Right ventricle myocardium inferior (tissue), 1 donor: ENCODE data around the gene PROSER3. TPM values are rescaled to one million over a fixed set of nuclear protein-coding genes. Genes with fewer than 3 reads are reported as not detected.

Source experiments
- total RNA-seq: library from RNA; stranded (reverse); fragmentation: NEBNext Ultra II Directional; extraction: Animal tissue kit (Norgen Biotek cat#: 25700); gene quantifications from one replicate; pipeline ENCODE4 v1.2.1, GENCODE V29; 2021
- donor health status: DM: no; HTN: yes; CAD: no; lungs with severe emphysema.

PROSER3 gene
- total RNA-seq, 1 donor from 2014 or later: 5.1 TPM

Other genes starting within 250 kb of the PROSER3 start
- 3.4 TPM for gene DMKN, start 244.5 kb upstream of the PROSER3 start, total RNA-seq
- not detected for gene SBSN, start 229.9 kb upstream of the PROSER3 start, total RNA-seq
- not detected for gene GAPDHS, start 224.7 kb upstream of the PROSER3 start, total RNA-seq
- gene TMEM147, start 212.6 kb upstream of the PROSER3 start, total RNA-seq: 84.6 TPM
- not detected for gene ATP4A, start 194.5 kb upstream of the PROSER3 start, total RNA-seq
- gene PMIS2, start 172.0 kb upstream of the PROSER3 start, total RNA-seq: not detected
- gene HAUS5, start 145.4 kb upstream of the PROSER3 start, total RNA-seq: 5.2 TPM
- 51.5 TPM for gene RBM42, start 129.1 kb upstream of the PROSER3 start, total RNA-seq
- gene ETV2, start 116.4 kb upstream of the PROSER3 start, total RNA-seq: 0.68 TPM
- gene COX6B1, start 109.9 kb upstream of the PROSER3 start, total RNA-seq: 1,537 TPM
- gene UPK1A, start 91.7 kb upstream of the PROSER3 start, total RNA-seq: not detected
- not detected for gene ZBTB32, start 53.6 kb upstream of the PROSER3 start, total RNA-seq
- 12.7 TPM for gene KMT2B, start 40.2 kb upstream of the PROSER3 start, total RNA-seq
- 5.1 TPM for gene IGFLR1, start 15.7 kb upstream of the PROSER3 start, total RNA-seq
- gene U2AF1L4, start 12.8 kb upstream of the PROSER3 start, total RNA-seq: 19.5 TPM
- 44.7 TPM for gene PSENEN, start 12.5 kb upstream of the PROSER3 start, total RNA-seq
- 8.2 TPM for gene LIN37, start 9.6 kb upstream of the PROSER3 start, total RNA-seq
- gene HSPB6, start 1.1 kb upstream of the PROSER3 start, total RNA-seq: 662 TPM
- gene ARHGAP33, start 17.4 kb downstream of the PROSER3 start, total RNA-seq: 4.2 TPM
- not detected for gene PRODH2, start 54.7 kb downstream of the PROSER3 start, total RNA-seq
- not detected for gene NPHS1, start 94.3 kb downstream of the PROSER3 start, total RNA-seq
- not detected for gene KIRREL2, start 98.7 kb downstream of the PROSER3 start, total RNA-seq
- 20.5 TPM for gene APLP1, start 110.4 kb downstream of the PROSER3 start, total RNA-seq
- gene NFKBID, start 142.4 kb downstream of the PROSER3 start, total RNA-seq: 2.1 TPM
- gene HCST, start 144.4 kb downstream of the PROSER3 start, total RNA-seq: 6.3 TPM
- gene TYROBP, start 150.1 kb downstream of the PROSER3 start, total RNA-seq: 34.5 TPM
- 8.4 TPM for gene LRFN3, start 178.2 kb downstream of the PROSER3 start, total RNA-seq
- 9.7 TPM for gene SDHAF1, start 237.0 kb downstream of the PROSER3 start, total RNA-seq